Measurements from ENCODE around the gene FAM20A. TPM values are rescaled to one million over a fixed set of nuclear protein-coding genes. Genes with fewer than 3 reads are reported as not detected.

The FAM20A gene
- total RNA-seq, 4 donors from 2014 or later, result 0.80 to 3.1 (median 1.4) TPM

DNA sequence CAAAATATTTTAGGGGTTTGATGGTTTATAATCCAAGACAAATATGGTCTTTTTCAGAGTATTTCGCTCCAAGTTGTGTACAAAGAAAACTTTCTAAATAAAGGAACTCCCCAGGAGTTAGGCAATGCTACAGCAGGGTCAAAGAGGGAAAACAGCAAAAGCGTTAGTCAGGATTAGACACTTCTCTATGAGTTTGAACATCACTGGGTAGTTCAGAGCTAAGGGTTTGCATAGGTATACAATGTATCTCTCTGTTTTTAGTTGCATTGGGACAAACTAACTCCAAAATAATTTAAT lies 34.8 kb downstream of the FAM20A start:
- intact Hi-C loops (cut with DNase I; ENCODE audit: low total_unique reads) (no loop called here), in situ Hi-C loops (cut with MboI; ENCODE audit: low sequenced_read_pairs in 4 of 4) (no loop called here)
- H3K36me3 ChIP-seq, result no peaks in the 10 kb centered on the region
- peaks cover 2 to 4% of the 10 kb centered on the region in 2 donors for H3K4me1 ChIP-seq
- peak; percentile 29 to 33 for ATAC-seq
- peak overlapping the region in 2 of 4 donors; percentile 2 to 8 for H3K27ac ChIP-seq
- H3K27me3 ChIP-seq, result no peaks in the 10 kb centered on the region
- TF ChIP-seq, protein P1, sequence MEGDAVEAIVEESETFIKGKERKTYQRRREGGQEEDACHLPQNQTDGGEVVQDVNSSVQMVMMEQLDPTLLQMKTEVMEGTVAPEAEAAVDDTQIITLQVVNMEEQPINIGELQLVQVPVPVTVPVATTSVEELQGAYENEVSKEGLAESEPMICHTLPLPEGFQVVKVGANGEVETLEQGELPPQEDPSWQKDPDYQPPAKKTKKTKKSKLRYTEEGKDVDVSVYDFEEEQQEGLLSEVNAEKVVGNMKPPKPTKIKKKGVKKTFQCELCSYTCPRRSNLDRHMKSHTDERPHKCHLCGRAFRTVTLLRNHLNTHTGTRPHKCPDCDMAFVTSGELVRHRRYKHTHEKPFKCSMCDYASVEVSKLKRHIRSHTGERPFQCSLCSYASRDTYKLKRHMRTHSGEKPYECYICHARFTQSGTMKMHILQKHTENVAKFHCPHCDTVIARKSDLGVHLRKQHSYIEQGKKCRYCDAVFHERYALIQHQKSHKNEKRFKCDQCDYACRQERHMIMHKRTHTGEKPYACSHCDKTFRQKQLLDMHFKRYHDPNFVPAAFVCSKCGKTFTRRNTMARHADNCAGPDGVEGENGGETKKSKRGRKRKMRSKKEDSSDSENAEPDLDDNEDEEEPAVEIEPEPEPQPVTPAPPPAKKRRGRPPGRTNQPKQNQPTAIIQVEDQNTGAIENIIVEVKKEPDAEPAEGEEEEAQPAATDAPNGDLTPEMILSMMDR (IDR thresholded peaks at IDR 0.05 in 4 of 5, conservative IDR thresholded peaks at IDR 0.05 in 1 of 5), result no peak
- no peak for TF ChIP-seq POLR2A (IDR thresholded peaks at IDR 0.05)
- H3K4me3 ChIP-seq, result no peak overlapping the region
- H3K9me3 ChIP-seq, result no peaks in the 10 kb centered on the region
- no peak for DNase-seq

DNA sequence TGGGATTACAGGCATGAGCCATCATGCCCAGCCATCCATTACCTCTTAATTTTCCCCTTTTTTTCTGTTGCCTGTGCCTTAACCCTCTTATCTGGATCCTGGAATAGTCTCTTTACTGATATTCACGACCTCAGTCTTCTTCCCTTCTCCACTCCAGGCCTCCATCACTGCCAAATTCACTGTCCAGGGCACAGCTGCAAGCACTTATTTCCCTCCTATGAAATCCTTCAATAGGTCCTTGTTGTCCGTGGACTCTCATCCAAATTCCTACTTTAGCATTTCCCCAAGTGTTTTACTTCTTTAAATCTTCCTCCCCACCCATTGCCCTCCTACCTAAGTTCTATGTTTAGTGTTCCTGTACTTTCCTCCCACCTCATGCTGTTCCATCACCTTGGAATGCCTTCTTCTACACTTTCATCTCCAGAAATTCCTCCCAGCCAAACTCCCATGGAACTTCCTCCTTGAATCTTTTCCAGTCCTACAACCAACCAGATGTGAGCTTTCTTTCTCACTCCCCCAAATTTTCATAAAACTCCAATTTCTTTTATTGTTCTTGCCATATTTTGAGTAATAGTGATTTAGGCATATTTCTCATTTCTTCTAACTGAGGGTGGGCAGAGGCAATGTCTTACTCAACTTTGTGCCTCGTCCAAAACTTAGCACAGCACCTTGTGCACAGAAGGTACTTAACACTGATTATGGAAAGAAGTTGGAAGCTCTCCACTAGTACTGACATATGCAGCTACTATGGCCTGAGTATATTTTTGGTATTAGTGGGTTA lies 35.3 kb downstream of the FAM20A start:
- in situ Hi-C loops (cut with MboI; ENCODE audit: low sequenced_read_pairs in 4 of 4) (no loop called here), intact Hi-C loops (cut with DNase I; ENCODE audit: low total_unique reads) (no loop called here)
- Histone ChIP-seq H3K36me3 (no peaks in the 10 kb centered on the region), H3K9me3 (no peaks in the 10 kb centered on the region), H3K4me3 (no peak overlapping the region), H3K4me1 (peaks cover 6 to 8% of the 10 kb centered on the region in 2 donors), H3K27me3 (no peaks in the 10 kb centered on the region), H3K27ac (peak overlapping the region in 2 of 4 donors; percentile 2 to 8)
- ATAC-seq (peak; percentile 29 to 41), DNase-seq (no peak)
- TF ChIP-seq POLR2A (IDR thresholded peaks at IDR 0.05), result no peak
- TF ChIP-seq, protein P1 (IDR thresholded peaks at IDR 0.05 in 4 of 5, conservative IDR thresholded peaks at IDR 0.05 in 1 of 5), result no peak

DNA sequence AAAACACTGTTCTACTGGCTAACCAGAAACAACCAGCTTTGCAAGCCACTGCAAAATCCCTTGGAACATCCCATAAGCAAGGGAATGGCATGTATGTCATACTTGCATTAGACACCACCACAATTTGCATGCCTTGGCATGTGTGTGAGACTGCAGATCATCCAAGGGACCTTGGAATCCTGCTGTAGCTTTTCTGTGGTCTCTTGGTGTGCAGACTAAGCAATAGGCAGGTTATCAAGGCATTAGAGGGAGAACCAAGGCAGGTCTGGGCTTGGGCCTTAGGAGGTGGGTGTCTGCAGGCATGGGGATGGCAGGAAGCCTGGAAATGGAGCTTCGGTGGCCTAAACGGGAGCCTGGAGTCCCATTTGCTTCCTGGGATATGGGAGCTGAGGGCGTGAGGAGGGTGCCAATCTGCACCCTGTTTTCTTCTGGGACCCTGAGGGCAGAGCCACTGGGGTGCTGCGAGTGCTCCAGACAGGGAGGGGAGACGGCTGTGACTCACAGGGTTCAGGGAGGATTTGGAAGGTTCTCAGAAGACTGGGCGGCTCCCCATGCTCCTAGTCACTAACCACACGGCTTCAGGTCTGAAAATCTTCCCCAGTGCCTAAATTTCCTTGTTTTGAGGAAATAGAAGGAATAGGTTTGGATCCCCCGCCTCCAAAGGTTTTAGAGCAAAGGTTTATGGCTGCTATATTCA lies 36.6 kb downstream of the FAM20A start:
- Histone ChIP-seq H3K4me1 (peaks cover 6 to 8% of the 10 kb centered on the region in 2 donors), H3K4me3 (no peak overlapping the region), H3K27me3 (no peaks in the 10 kb centered on the region), H3K9me3 (no peaks in the 10 kb centered on the region), H3K27ac (no peak overlapping the region), H3K36me3 (no peaks in the 10 kb centered on the region)
- intact Hi-C loops (cut with DNase I; ENCODE audit: low total_unique reads) (no loop called here), in situ Hi-C loops (cut with MboI; ENCODE audit: low sequenced_read_pairs in 4 of 4) (no loop called here)
- no peak for DNase-seq
- TF ChIP-seq, protein P1 (IDR thresholded peaks at IDR 0.05 in 4 of 5, conservative IDR thresholded peaks at IDR 0.05 in 1 of 5), result no peak
- no peak for TF ChIP-seq POLR2A (IDR thresholded peaks at IDR 0.05)
- no peak for ATAC-seq

DNA sequence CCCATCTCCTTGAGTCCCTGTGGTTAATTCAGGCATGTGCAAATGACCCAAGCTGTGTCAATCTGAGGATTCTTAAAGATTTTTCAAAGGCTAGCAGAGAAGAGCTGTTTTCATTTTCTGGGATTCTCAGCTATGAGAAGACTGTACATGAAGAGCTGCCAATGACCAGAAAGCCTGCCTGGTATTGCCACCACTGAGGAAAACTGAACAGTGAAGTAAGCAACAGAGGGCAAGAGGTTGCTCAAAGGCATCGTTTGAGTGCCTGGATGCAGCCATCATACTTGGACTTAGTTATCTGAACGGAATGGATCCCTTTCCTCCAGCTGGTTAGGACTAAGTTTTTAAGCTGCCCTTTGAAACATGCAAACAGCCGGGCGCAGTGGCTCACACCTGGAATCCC lies 38.4 kb downstream of the FAM20A start:
- ATAC-seq (no peak), DNase-seq (no peak)
- TF ChIP-seq, protein P1 (IDR thresholded peaks at IDR 0.05 in 4 of 5, conservative IDR thresholded peaks at IDR 0.05 in 1 of 5), result no peak
- TF ChIP-seq POLR2A (IDR thresholded peaks at IDR 0.05), result no peak
- no peaks in the 10 kb centered on the region for H3K27me3 ChIP-seq
- peaks cover 6 to 8% of the 10 kb centered on the region in 2 donors for H3K4me1 ChIP-seq
- H3K27ac ChIP-seq, result no peak overlapping the region
- no peaks in the 10 kb centered on the region for H3K9me3 ChIP-seq
- in situ Hi-C loops (cut with MboI; ENCODE audit: low sequenced_read_pairs in 4 of 4) (no loop called here), intact Hi-C loops (cut with DNase I; ENCODE audit: low total_unique reads) (no loop called here)
- H3K36me3 ChIP-seq, result no peaks in the 10 kb centered on the region
- H3K4me3 ChIP-seq, result no peak overlapping the region

Measured in gastrocnemius medialis (tissue), 4 donors.